ENCODE results near the gene DRC7.

DRC7 gene

DNA sequence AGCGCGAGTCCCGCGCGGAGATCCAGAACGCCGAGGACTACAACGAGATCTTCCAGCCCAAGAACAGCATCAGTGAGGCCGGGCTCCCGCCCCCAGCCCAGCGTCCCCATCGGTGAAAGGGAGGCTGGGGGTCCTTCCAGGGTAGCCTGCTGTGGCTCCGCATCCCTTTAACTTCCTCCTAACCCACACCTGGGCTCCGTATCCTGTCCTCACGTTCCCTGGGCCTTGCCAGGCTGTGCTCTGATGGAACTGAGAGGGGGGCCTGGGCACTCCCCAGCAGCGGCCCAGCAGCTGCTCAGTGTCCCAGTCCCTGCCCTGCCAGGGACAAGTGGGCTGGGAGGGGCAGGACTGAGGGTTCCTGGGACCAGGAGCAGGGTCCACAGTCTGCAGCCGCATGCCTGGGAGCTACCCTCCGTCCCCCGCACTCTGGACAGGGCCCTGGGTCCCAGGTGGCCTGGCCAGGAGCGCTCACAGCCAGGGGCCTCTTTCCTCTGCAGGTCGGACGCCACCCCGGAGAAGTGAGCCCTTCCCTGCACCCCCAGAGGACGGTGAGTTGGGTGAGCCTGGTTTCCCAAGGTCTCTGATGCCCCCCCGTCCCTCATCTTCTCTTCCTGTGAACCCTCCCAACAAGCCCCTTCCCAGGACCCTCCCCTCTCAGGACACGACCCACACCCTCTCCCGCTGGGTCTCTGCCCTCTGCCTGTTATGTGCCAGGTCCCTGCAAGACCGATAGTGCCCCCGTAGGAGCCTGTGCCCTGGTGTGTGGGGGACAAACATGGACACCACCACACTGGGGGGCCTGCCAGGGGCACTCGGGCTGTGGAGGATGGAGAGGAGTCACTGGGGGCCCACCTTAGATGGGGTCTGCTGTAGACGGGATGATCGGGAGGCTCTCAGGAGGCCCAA is 59.1 kb downstream of the DRC7 start:
- no peak for DNase-seq

DNA sequence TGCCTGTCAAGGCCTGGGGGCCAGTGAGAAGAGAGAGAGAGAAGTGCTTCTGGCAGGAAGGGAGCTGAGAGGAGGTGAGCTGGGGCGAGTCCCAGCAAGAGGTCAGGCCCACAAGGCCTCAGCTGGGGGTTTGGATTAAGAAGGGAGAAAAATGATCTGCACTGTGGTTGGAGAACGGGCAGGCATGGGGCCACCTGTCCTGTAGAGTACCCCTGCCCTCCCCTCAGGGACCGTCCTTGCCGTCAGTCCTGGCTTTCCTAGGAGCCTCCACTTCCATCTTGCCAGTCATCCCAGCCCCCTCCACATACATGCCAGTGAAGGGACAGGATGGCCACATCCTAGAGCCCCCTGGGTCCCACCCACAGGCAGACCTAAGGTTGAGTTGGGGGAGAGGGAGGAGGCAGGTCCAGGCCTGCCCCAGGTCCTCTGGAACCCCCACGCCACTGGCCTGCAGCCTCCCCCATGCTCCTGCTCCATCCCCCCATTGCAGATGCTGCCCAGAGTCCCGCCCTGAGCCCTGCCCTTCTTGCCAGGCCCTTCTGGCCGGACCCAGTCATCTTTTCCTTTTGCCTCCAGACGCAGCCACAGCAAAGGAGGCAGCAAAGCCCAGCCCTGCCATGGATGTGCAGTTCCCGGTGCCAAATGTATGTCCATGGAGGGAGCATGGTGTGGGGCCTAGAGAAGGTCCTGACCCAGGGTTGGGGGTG is 59.9 kb downstream of the DRC7 start:
- DNase-seq = no peak

DNA sequence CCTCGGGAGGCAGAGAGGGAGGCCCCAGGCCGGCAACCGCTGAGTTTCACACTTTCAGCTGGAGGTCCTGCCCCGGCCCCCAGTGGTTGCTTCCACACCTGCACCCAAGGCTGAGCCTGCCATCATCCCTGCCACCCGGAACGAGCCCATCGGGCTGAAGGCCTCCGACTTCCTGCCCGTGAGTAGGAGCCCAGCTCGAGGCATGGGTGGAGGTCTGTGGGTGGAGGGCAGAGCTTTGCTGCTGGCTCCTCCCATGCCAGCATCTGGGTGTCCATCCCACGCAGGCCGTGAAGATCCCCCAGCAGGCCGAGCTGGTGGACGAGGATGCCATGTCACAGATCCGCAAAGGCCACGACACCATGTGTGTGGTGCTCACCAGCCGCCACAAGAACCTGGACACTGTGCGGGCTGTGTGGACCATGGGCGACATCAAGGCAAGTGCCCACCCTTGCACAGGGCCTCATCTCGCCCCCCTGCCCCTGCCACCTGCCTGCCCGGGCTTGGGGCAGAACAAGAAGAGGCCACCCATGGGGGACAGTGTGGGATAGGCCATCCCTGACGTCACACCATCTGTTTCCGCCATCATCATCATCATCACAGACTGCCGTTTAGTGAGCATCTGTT is 60.6 kb downstream of the DRC7 start:
- DNase-seq = no peak

DNA sequence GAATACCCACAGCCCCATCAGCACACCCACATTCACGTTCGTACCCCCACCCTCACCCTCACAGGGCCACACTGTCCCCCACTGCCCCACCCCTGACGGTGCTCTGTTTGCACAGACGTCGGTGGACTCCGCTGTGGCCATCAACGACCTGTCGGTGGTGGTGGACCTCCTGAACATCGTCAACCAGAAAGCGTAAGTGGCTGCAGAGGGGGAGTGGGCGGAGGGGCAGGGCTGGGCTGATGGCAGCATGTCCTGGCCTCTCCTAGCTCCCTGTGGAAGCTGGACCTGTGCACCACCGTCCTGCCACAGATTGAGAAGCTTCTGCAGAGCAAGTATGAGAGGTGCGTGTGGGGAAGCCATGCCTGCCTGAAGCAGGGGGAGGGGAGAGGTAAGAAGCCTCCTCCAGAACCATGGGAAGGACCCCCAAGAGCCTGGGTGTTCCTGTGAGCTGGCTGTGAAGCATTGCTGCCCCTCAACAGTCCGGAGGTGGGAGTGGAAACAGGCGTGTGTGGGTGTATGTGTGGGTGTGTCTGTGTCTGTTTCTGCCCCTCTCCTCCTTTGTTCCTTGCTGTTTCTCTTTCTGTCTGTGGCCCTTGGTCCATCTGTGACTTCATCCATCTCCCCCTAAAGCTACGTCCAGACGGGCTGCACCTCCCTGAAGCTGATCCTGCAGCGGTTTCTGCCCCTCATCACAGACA is 61.3 kb downstream of the DRC7 start:
- no peak for DNase-seq

DNA sequence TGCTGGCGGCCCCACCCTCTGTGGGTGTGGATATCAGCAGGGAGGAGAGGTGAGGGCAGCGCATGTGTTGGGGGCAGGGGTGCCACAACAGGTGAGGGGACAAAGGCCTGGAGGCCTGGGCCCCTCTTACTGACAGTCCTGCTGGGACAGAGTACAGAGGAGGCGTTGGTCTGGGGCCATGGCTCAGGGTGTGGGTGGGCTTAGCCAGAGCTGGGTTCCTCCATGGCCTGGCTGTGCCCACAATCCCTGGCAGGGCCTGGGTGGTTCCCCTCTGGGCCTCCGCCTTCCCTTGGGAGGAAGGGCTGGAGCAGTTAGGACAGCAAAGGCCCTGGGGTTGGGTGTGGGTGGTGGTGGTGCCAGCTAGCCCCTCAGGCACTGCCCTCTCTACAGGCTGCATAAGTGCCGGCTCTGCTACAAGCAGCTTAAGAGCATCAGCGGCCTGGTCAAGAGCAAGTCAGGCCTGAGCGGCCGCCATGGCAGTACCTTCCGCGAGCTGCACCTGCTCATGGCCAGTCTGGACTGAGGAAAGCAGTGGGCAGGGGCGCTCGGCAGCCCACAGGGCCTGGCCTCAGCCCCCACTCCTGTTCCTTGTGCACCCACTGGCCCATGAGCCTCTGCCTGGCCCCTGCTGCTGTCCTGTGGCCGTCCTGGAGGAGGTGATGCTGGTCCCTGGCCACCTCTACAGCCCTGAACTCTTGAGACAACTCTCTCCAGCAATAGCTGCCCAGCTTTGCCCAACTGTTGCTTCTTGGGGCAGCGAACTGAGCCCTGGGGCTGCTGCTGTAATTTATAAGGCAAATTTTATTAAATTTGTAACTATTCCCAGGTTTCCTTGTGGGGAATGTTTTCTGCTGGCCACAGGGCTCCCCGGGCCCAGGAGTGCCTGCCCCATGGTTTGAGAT is 62.1 kb downstream of the DRC7 start:
- DNase-seq = no peak

DNA sequence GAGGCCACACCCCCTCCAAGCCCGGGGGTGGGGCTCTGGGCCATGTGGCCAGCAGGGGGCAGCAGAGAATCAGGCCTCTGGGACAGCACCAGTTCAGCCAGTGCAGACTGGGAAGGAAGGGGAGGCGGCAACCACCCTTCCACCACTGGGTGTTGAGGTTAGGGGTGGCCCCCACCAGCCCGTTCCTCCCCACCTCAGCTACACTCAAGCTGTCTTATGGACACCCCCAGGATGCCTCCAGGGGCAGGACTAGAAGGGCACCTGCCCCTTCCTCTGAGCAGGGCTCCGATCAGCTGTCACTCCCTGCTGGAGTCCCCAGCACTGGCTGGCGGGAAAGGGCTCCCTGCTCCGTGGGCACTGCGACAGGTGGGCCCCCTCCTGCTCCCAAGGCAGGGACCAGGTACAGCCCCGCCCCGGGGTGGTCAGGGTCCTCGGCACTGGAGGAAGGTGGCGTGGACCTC is 62.8 kb downstream of the DRC7 start:
- DNase-seq = no peak

DNA sequence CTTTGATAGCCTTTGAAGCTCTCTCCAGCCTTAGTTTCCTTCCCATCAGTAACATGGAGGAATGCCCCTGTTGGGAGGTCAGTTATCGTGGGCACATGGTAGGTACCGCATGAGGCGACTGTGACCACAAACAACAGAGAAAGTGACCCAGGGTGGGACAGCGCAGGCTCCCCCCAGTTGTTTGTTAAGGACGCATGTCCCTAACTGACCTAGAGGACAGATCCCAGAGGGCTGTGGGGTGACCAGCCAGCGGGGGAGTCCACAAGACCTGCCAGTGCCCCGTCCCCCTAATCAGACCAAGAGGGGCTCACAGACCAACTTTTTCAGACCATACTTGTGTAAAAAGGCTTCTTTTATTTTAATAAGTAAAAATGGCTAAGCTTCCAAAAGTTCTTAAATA is 63.3 kb downstream of the DRC7 start:
- no peak for DNase-seq

DNA sequence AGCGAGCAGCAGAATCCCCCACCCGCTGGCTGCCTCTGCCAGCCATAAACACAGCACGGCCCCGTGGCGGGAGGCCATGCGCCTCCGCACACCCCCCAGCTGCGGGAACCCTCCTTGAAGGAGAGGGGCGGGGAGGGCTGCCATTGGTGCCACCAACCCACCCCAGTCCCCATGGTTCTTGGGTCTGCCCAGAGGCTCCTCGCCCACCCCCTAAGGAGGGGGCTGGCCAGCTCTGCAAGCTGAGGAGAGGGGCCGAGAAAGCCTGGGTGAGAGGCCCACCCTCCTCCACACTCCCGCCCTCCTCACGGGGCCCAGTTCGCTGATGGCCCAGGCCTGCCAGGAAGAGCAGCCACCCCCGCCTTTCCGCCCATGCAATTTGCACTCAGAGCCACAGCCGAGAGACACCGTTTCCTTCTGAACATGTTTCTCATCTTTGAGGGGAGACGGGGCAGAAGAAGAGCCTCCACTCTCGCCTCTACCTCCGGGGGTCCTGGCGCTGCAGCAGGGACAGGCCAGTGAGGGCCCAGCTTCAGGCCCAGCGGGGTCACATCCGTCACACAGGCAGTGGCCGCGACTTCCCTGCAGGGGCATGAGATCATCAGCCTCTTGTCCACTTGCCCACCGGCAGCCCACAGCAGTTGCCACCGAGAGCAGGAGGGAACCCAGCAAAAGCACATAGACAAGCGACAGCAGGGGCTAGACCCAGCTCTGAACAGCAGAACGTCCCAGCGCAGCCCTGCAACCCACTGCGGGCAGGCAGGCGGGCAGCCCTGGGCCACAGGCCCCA is 63.9 kb downstream of the DRC7 start:
- DNase-seq = no peak

DNA sequence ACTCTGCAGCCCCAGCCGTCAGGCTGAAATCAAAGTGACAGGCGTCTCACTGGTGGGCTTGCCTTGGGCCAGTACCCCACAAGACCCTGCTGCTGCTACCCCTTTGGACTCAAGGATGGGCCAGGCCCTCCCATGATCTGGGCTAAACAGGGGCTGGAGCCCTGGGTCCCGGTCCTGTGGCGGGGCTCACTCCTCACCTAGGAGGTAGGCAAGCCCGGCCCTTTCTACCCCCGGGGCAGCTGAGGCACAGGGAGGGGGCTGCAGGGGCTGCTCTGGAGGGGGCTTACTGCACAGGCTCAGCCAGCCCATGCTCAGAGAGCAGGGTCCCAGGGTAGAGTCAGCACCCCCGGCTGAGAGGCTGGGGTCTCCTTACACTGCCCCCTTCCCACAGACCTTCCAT is 64.5 kb downstream of the DRC7 start:
- no peak for DNase-seq

DNA sequence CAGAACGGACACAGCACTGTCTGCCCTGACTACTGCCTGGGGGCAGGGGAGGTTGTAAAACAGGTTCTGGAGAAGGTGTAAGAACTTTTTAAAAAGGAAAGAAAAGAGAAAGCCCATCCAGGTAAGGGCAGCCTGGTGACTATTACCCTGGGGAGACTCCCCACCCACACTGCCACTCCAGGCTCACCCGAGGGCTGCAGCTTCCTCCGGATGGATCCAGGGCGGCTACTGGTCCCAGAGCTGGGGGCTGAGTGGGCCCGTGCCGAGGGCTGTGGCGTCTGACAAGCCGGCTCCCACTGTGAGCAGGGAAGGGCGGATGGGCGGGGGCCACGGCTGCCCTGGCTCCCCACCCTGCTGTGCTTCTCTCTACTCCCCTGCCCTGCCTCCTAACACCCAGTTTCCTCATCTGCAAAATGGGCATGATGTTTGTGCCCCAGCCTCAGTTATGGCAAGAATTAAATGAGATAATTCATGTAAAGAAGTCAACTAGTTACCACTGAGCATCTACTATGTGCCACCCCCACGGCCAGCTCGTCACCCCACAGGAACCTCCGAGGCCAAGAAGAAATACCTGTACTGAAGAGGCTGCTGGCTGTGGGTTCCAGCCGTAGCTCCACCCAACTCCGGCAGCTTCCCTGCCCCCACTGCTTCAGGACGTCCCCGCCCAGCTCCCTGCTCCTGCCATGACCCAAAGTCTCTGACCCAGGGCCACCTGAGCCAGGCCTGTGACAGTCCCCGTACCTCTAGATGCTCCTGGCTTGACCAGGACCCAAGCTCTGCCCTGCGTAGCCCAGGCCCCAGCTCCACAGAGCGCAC is 65.1 kb downstream of the DRC7 start:
- DNase-seq = no peak

DNA sequence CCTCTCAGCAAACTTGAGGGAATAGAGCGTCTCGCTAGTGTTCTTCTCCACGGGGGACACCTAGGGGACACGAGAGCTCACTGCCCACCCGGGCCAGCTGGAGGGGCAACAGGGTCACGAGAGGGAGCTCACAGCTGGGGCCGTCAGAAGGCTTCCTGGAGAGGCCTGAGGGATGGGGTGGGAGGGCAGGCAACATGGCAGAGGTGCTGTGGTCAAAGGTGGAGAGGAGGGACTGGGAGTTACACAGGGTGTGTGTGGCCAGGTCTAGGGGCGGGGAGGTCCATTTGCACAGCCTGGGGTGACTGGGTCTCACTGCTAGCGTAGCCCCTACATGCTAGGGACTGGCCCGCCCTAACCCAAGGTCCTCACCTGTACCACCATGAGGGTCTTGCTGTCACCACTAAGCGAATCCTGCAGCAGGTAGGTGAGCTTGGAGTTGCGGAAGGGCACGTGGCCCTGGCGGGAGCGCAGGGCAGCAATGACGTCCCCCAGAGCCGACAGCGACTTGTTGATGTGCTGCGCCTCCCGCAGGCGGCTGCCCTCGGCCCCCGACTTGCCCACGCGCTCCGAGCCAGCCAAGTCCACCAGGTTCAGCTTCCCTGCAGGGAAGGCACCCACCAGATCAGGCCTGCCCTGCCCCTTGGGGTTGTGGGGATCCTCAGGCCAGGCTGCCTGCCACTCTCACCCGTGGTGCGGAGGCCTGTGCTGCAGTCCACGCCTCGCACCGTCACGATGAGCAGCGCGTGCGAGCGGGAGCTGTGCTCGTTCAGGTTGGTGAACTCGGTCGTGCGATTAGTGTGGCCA is 66.0 kb downstream of the DRC7 start:
- no peak for DNase-seq

DNA sequence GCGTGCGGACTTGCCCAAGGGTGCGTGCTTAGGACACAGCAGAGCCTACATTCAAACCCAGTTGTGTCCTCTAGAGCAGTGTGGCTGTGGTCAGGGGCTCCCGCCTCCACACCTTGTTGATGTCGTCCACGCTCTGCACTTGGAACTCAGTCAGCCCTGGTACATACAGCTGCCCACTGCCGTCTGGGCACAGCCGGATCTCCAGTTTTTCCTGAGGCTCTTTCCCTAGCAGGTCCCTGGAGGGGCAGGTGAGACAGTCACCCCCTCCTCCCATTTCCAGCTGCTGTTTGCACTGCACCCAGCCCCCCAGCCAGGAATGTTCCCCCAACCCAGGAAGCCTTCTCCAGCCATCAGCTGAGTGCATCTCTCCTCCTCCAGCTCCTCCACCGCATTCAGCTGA is 66.7 kb downstream of the DRC7 start:
- DNase-seq = no peak

DNA sequence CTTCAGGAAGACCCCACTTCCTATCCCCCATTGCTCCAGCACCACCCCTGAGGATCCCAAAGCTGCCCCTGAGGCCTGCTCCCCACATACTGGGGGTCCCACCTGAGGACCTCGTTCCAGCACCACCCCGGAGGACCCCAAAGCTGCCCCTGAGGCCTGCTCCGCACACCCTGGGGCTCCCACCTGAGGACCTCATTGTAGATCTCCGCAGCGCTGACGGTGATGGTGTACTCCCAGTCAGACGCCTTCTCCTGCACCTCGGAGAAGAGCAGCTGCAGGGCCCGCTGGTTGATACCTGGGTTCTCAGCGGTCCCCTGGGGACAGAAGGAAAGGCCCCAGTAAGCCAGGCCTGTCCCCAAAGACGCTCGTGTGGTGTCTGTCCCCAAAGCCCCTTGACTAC is 67.4 kb downstream of the DRC7 start:
- DNase-seq = no peak

DNA sequence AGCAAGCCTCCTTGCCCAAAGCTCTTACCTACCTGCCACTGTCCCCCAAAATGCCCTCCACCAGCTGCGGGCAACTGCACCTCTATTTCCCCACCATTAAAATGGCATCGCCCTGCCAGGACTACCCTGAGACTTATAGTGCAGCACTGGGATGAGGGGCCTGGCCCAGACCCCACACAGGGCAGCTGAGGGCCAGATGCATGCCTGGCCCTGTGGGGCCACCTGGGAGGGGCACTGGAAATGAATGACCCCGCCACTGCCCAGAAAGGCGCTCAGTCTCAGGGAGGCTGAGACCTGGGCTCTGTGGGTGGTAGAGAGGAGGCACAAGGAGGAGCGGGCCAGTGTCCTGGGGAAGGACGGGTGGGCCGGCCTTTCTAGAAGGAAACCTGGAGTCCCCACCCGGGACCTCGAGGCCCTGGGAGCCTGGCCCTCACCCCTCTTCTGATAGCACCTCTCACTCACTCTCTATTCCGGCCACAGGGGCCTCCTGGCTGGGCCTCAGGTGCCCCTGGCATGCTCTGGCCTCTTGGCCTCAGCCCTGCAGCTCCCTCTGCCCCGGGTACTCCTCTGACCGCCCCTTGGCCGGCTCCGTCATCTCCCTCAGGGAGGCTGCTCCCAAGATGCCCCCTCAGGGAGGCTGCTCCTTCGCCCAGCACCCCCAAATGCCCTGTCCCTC is 67.9 kb downstream of the DRC7 start:
- DNase-seq = no peak

DNA sequence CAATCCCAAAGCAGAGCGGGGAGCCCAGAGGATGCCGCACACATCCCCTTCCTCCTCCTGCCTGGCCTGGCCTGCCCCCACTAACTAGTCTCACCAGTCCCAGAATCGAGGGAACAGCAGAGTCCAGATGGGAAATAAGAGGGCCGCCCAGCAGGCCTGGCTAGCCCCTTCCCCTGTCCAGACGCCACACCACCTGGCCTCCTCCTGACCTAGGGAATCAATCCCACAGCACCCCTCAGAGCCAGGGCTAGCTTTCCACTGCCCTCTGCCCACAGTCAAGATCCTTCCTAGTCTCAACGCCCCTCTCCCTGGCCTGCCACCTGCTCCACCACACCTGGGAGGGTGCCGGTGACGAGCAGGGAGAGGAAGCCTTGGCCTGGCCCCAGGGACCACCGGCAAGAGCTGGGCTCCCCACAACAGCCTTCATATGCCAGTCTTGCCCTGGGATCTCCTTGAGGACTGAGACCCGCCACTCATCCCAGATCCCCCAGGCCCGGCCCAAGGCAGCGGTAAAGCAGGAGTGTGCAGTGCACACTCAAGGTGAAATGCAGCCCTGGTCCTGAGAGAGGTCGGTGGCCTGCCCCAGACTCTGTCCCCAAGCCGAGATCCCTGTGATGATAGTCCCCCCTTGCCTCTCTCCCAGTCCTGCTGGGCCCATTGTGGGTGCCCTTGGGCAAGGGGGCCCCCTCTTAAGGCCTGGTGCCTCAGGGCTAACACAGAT is 68.8 kb downstream of the DRC7 start:
- DNase-seq = no peak

DNA sequence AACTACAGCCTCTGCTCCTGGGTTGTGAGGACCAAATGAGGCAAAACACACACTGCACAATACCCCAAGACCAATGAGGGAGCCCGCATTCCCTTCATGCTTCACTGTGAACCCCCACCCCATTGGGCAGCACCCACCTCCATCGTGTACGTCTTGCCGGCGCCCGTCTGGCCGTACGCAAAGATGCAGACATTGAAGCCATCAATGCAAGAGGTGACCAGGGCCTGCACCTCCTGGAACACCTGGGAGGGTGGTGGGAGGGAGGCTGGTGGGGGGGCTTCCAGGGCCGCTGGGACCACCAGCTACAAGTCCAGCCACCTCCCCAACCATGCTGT is 69.4 kb downstream of the DRC7 start:
- DNase-seq = no peak

DNA sequence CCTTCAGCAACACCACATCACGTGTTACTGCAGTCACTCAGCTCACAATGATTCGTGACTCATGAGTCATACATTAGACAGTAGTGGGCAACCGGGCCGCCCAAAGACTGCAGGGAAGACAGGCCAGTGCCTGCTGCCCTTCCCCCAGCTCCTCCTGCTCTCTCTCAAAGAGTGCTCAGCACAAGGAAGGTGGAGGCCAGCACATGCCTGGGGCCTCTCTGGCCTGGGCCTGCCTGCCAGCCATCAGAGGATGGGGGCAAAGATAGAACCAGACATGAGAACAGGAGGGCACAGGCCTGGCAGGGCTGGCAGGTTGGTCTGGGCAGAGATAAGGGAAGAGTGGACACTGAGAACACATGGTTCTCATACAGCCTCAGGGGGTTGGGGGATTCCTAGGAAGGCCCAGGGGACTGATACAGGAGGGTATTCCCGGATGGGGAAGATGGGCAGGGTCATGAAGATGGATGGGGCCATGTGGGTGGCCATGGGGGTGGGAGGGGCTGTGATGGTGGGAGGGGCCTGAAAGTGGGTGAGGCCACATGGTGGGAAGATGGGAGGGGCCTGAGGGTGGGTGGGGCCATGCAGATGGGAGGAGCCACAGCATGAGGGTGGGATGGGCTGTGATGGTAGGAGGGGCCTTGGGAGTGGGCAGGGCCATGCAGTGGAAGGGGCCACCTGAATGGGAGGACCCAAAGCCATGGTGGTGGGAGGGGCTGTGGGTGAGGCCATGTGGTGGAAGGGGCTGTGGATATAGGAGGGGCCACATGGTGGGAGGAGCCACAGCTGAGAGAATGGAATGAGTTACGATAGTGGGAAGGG is 69.9 kb downstream of the DRC7 start:
- no peak for DNase-seq
